AG08395 (cell line): Measurements from ENCODE around the gene CACNA2D4.

Experiments used
- DNase-seq: peaks from one replicate; pipeline ENCODE4 v3.0.0; 2012; ENCODE audit warnings: mixed read lengths, low spot score

The CACNA2D4 gene

GRCh38 chr12:1870998-1871917 lies 47.2 kb downstream of the CACNA2D4 start:
- DNase-seq = no peak

GRCh38 chr12:1870086-1870485 lies 48.4 kb downstream of the CACNA2D4 start:
- DNase-seq = no peak

GRCh38 chr12:1869145-1869544 lies 49.3 kb downstream of the CACNA2D4 start:
- DNase-seq = no peak

GRCh38 chr12:1865284-1865866 lies 53.1 kb downstream of the CACNA2D4 start:
- no peak for DNase-seq

- DNase-seq = no peak
Observed at GRCh38 chr12:1864867-1865266, 53.6 kb downstream of the CACNA2D4 start.

- no peak for DNase-seq
Observed at GRCh38 chr12:1864456-1864855, 54.0 kb downstream of the CACNA2D4 start.

GRCh38 chr12:1863823-1864222 lies 54.6 kb downstream of the CACNA2D4 start:
- no peak for DNase-seq

- no peak for DNase-seq
Observed at GRCh38 chr12:1862973-1863372, 55.5 kb downstream of the CACNA2D4 start.

- no peak for DNase-seq
Observed at GRCh38 chr12:1859643-1860042, 58.8 kb downstream of the CACNA2D4 start.

GRCh38 chr12:1858456-1858855 lies 60.0 kb downstream of the CACNA2D4 start:
- no peak for DNase-seq

GRCh38 chr12:1857821-1858220 lies 60.6 kb downstream of the CACNA2D4 start:
- no peak for DNase-seq

GRCh38 chr12:1857086-1857485 lies 61.4 kb downstream of the CACNA2D4 start:
- DNase-seq = no peak

- no peak for DNase-seq
Observed at GRCh38 chr12:1855241-1855640, 63.2 kb downstream of the CACNA2D4 start.

GRCh38 chr12:1853716-1854115 lies 64.7 kb downstream of the CACNA2D4 start:
- no peak for DNase-seq

GRCh38 chr12:1852076-1852475 lies 66.4 kb downstream of the CACNA2D4 start:
- DNase-seq = no peak

- DNase-seq = peak; percentile 46
Observed at GRCh38 chr12:1851151-1851701, 67.2 kb downstream of the CACNA2D4 start.

GRCh38 chr12:1848745-1849144 lies 69.7 kb downstream of the CACNA2D4 start:
- DNase-seq = no peak

- no peak for DNase-seq
Observed at GRCh38 chr12:1848146-1848545, 70.3 kb downstream of the CACNA2D4 start.

- DNase-seq = no peak
Observed at GRCh38 chr12:1847411-1847810, 71.0 kb downstream of the CACNA2D4 start.

- DNase-seq = no peak
Observed at GRCh38 chr12:1846421-1847405, 71.7 kb downstream of the CACNA2D4 start.

GRCh38 chr12:1845886-1846285 lies 72.6 kb downstream of the CACNA2D4 start:
- no peak for DNase-seq

GRCh38 chr12:1845427-1845826 lies 73.0 kb downstream of the CACNA2D4 start:
- no peak for DNase-seq
